Liver (tissue), 9 donors: ENCODE data around the gene VEGFB. TPM values are rescaled to one million over a fixed set of nuclear protein-coding genes. Genes with fewer than 3 reads are reported as not detected.
A peak's percentile ranks its signal among the peaks of the same experiment; 100 is the strongest.

Source experiments
- DNase-seq: peaks from one replicate; pipeline ENCODE4 v3.0.0-alpha.2; 2017; ENCODE audit warnings: low spot score
- H3K27ac ChIP-seq, 2 donors: one replicate each; pipeline ENCODE4 v1.7.0; 2013; ENCODE audit warnings: inconsistent platforms in 2 of 2, low read length in 2 of 2, control low read depth in 1 of 2, low read depth in 1 of 2, mild to moderate bottlenecking in 1 of 2
- H3K27me3 ChIP-seq, 4 donors: one replicate each; pipeline versions ENCODE4 v1.6.1 to v1.7.0; 2013; ENCODE audit warnings: low read length in 3 of 4, inconsistent platforms in 1 of 4, mild to moderate bottlenecking in 1 of 4, moderate library complexity in 1 of 4; ENCODE audit not compliant: control insufficient read depth in 4 of 4, insufficient read depth in 4 of 4
- H3K36me3 ChIP-seq, 4 donors: one replicate each; pipeline versions ENCODE4 v1.6.1 to v1.7.0; 2013; ENCODE audit warnings: low read length in 3 of 4, mild to moderate bottlenecking in 3 of 4, low read depth in 1 of 4, moderate library complexity in 1 of 4; ENCODE audit not compliant: control insufficient read depth in 4 of 4, insufficient read depth in 3 of 4
- H3K4me1 ChIP-seq, 4 donors: one replicate each; pipeline versions ENCODE4 v1.6.1 to v1.7.0; 2013; ENCODE audit warnings: low read length in 3 of 4, mild to moderate bottlenecking in 3 of 4, moderate library complexity in 1 of 4; ENCODE audit not compliant: control insufficient read depth in 4 of 4, insufficient read depth in 4 of 4
- H3K4me3 ChIP-seq, 3 donors: one replicate each; pipeline versions ENCODE4 v1.6.1 to v1.7.0; 2013; ENCODE audit warnings: low read length in 3 of 3, control low read depth in 1 of 3, low read depth in 1 of 3, mild to moderate bottlenecking in 1 of 3
- H3K9ac ChIP-seq, 2 donors: one replicate each; pipeline ENCODE4 v1.7.0; 2013; ENCODE audit warnings: low read length in 2 of 2, mild to moderate bottlenecking in 2 of 2, moderate library complexity in 2 of 2, control low read depth in 1 of 2, low read depth in 1 of 2
- H3K9me3 ChIP-seq, 4 donors: one replicate each; pipeline versions ENCODE4 v1.6.1 to v1.7.0; 2013; ENCODE audit warnings: low read length in 3 of 4; ENCODE audit not compliant: control insufficient read depth in 4 of 4
- ATF3 ChIP-seq: IDR thresholded peaks from 2 replicates; pipeline ENCODE4 v1.6.1; 2016; ENCODE audit warnings: antibody characterized with exemption
- EGR1 ChIP-seq, 2 donors: IDR thresholded peaks; 2 replicates each; pipeline ENCODE4 v1.6.1; 2016 to 2018; ENCODE audit warnings: antibody characterized with exemption in 2 of 2, low read depth in 2 of 2
- FOXA1 ChIP-seq: IDR thresholded peaks from 2 replicates; pipeline ENCODE4 v1.6.1; 2016; ENCODE audit warnings: antibody characterized with exemption
- FOXA2 ChIP-seq: IDR thresholded peaks from 2 replicates; pipeline ENCODE4 v1.6.1; 2016; ENCODE audit warnings: antibody characterized with exemption
- GABPA ChIP-seq, 2 donors: IDR thresholded peaks in 1 of 2; conservative IDR thresholded peaks in 1 of 2; 2 replicates each; pipeline ENCODE4 v1.6.1; 2016; ENCODE audit warnings: antibody characterized with exemption in 2 of 2, mild to moderate bottlenecking in 1 of 2, moderate library complexity in 1 of 2
- HNF4A ChIP-seq, 2 donors: conservative IDR thresholded peaks; 2 replicates each; pipeline ENCODE4 v1.6.1; 2016; ENCODE audit warnings: antibody characterized with exemption in 2 of 2, mild to moderate bottlenecking in 2 of 2
- HNF4G ChIP-seq: IDR thresholded peaks from 2 replicates; pipeline ENCODE4 v1.6.1; 2016; ENCODE audit warnings: antibody characterized with exemption
- JUND ChIP-seq, 2 donors: IDR thresholded peaks; 2 replicates each; pipeline ENCODE4 v1.6.1; 2016; ENCODE audit warnings: antibody characterized with exemption in 2 of 2
- MAX ChIP-seq: IDR thresholded peaks from 2 replicates; pipeline ENCODE4 v1.6.1; 2016; ENCODE audit warnings: antibody characterized with exemption
- NR2F2 ChIP-seq: IDR thresholded peaks from 2 replicates; pipeline ENCODE4 v1.6.1; 2016; ENCODE audit warnings: antibody characterized with exemption
- RAD21 ChIP-seq, 2 donors: IDR thresholded peaks; 2 replicates each; pipeline ENCODE4 v1.6.1; 2016; ENCODE audit warnings: antibody characterized with exemption in 2 of 2, mild to moderate bottlenecking in 2 of 2
- RXRA ChIP-seq, 2 donors: IDR thresholded peaks; 2 replicates each; pipeline ENCODE4 v1.6.1; 2017 to 2018; ENCODE audit warnings: antibody characterized with exemption in 2 of 2, mild to moderate bottlenecking in 1 of 2
- SP1 ChIP-seq: IDR thresholded peaks from 2 replicates; pipeline ENCODE4 v1.6.1; 2018; ENCODE audit warnings: antibody characterized with exemption, mild to moderate bottlenecking
- TAF1 ChIP-seq: conservative IDR thresholded peaks from 2 replicates; pipeline ENCODE4 v1.6.1; 2016; ENCODE audit warnings: antibody characterized with exemption, mild to moderate bottlenecking
- YY1 ChIP-seq: IDR thresholded peaks from 2 replicates; pipeline ENCODE4 v1.6.1; 2016; ENCODE audit warnings: antibody characterized with exemption, mild to moderate bottlenecking
- WGBS: extraction: QIAGEN DNeasy Blood & Tissue Kit; methylation state at CpG from one replicate; pipeline ENCODE4 v1.1.7; 2013; 5-methylcytosine and 5-hydroxymethylcytosine counted together
- polyA plus RNA-seq, 2 donors: library from polyadenylated mRNA; stranded (reverse) in 1 of 2; unstranded in 1 of 2; fragments of 200-250 nt in 1 of 2; fragments of >200 nt in 1 of 2; fragmentation: Nextera tagmentation in 1 of 2; extraction: Ambion mirVana in 1 of 2; gene quantifications; one replicate each; pipeline versions ENCODE4 v1.2.1 to v1.2.3, GENCODE V29; 2013 to 2015
- total RNA-seq, 2 donors: library from RNA; depleted of rRNA; stranded (reverse); fragments of >200 nt; gene quantifications; one replicate each; pipeline ENCODE4 v1.2.3, GENCODE V29; 2014
- TF ChIP-seq, protein P1 (sequence below): IDR thresholded peaks from 2 replicates; pipeline ENCODE4 v1.6.1; 2016; ENCODE audit warnings: antibody characterized with exemption, mild to moderate bottlenecking
- TF ChIP-seq, protein P2 (sequence below): IDR thresholded peaks from 2 replicates; pipeline ENCODE4 v1.6.1; 2016; ENCODE audit warnings: antibody characterized with exemption
- TF ChIP-seq, protein P3 (sequence below): fragments of 150-350 bp; IDR thresholded peaks from 2 replicates; pipeline ENCODE4 v1.5.1; 2017; ENCODE audit warnings: improper control_type of control experiment, low read depth, low read length; ENCODE audit not compliant: missing input control
- donor health status: healthy.
- donor health status: healthy.
- donor health status: healthy.
- donor health status: healthy.
- donor health status: healthy.

Gene VEGFB
- total and polyA plus RNA-seq, 4 donors, result 3.6 to 17.3 (median 10.7) TPM

DNA sequence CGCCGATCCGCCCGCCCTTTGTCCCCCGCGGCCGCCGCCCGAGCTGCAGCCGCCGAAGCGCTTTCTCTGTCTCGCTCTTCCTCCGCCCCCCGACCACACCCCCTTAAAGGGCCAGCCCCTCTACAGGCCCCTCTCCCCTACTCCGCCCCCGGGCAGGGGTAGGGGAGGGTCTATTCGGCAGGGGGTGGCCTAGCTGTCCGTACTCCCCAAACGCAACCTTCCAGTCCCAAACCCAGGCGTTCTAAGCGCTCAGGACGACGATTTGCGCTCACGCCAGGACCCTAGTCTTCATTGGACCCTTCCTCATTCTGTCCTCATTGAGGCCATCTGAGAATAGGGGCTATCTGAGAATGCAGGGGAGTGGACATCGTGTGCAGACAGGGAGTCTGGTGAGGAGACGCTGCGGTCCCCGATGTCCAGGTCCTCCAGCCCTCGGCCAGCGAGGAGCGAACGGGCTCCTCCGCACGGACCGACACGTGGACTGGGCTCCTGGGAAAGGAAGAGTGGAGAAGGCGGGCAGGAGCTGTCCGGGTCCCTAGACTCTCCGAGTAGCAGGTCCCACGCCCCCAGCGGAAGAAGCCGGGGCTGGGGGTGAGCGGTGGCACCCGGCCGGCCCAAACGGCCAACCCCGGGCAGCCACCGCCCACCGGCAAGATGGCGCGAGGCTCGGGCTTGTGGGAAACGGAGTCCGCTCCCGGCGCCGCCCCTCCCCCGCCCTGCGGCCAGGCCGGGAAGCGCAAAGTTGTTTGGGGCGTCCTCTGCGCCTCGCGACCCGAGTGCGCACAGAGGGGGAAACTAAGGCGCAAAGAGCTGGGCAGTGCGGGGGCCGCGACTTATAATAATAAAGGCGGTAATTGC, 12.7 kb downstream of the VEGFB start, which contains the start of gene PPP1R14B:
Gene PPP1R14B, minus strand, starts transcription at position 73 of the 858 bp plus-strand sequence. CDS start 270 bp downstream, outside the sequence.
- Histone ChIP-seq H3K4me3 (peak within 1 kb of the TSS; percentile 74 to 96 (median 92)), H3K4me1 (peaks cover 17 to 73% (median 55%) of the 10 kb centered on the region in 4 donors), H3K36me3 (peaks cover 0 to 6% (median 4%) of the 10 kb centered on the region in 4 donors), H3K27me3 (no peaks in the 10 kb centered on the region), H3K9ac (peak within 1 kb of the TSS; percentile 75 to 76), H3K9me3 (no peaks in the 10 kb centered on the region), H3K27ac (peak within 1 kb of the TSS; percentile 95 to 97)
- DNase-seq, result peak; percentile 88
- TF ChIP-seq HNF4G (no peak), JUND (IDR thresholded peaks at IDR 0.05) (no peak), RAD21 (IDR thresholded peaks at IDR 0.05) (peak in 1 of 2 donors; percentile 29), YY1 (peak; percentile 95), TAF1 (no peak), RXRA (IDR thresholded peaks at IDR 0.05) (no peak), MAX (no peak), HNF4A (conservative IDR thresholded peaks at IDR 0.05) (no peak), NR2F2 (no peak), EGR1 (IDR thresholded peaks at IDR 0.05; ENCODE audit: low read depth in 2 of 2) (no peak), GABPA (IDR thresholded peaks at IDR 0.05 in 1 of 2, conservative IDR thresholded peaks at IDR 0.05 in 1 of 2) (peak in 1 of 2 donors; percentile 49), SP1 (peak; percentile 34), ATF3 (no peak), FOXA2 (no peak), FOXA1 (no peak)
- TF ChIP-seq, protein P1, sequence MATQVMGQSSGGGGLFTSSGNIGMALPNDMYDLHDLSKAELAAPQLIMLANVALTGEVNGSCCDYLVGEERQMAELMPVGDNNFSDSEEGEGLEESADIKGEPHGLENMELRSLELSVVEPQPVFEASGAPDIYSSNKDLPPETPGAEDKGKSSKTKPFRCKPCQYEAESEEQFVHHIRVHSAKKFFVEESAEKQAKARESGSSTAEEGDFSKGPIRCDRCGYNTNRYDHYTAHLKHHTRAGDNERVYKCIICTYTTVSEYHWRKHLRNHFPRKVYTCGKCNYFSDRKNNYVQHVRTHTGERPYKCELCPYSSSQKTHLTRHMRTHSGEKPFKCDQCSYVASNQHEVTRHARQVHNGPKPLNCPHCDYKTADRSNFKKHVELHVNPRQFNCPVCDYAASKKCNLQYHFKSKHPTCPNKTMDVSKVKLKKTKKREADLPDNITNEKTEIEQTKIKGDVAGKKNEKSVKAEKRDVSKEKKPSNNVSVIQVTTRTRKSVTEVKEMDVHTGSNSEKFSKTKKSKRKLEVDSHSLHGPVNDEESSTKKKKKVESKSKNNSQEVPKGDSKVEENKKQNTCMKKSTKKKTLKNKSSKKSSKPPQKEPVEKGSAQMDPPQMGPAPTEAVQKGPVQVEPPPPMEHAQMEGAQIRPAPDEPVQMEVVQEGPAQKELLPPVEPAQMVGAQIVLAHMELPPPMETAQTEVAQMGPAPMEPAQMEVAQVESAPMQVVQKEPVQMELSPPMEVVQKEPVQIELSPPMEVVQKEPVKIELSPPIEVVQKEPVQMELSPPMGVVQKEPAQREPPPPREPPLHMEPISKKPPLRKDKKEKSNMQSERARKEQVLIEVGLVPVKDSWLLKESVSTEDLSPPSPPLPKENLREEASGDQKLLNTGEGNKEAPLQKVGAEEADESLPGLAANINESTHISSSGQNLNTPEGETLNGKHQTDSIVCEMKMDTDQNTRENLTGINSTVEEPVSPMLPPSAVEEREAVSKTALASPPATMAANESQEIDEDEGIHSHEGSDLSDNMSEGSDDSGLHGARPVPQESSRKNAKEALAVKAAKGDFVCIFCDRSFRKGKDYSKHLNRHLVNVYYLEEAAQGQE, result peak; percentile 37
- TF ChIP-seq, protein P2, sequence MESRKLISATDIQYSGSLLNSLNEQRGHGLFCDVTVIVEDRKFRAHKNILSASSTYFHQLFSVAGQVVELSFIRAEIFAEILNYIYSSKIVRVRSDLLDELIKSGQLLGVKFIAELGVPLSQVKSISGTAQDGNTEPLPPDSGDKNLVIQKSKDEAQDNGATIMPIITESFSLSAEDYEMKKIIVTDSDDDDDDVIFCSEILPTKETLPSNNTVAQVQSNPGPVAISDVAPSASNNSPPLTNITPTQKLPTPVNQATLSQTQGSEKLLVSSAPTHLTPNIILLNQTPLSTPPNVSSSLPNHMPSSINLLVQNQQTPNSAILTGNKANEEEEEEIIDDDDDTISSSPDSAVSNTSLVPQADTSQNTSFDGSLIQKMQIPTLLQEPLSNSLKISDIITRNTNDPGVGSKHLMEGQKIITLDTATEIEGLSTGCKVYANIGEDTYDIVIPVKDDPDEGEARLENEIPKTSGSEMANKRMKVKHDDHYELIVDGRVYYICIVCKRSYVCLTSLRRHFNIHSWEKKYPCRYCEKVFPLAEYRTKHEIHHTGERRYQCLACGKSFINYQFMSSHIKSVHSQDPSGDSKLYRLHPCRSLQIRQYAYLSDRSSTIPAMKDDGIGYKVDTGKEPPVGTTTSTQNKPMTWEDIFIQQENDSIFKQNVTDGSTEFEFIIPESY, result no peak
- TF ChIP-seq, protein P3, sequence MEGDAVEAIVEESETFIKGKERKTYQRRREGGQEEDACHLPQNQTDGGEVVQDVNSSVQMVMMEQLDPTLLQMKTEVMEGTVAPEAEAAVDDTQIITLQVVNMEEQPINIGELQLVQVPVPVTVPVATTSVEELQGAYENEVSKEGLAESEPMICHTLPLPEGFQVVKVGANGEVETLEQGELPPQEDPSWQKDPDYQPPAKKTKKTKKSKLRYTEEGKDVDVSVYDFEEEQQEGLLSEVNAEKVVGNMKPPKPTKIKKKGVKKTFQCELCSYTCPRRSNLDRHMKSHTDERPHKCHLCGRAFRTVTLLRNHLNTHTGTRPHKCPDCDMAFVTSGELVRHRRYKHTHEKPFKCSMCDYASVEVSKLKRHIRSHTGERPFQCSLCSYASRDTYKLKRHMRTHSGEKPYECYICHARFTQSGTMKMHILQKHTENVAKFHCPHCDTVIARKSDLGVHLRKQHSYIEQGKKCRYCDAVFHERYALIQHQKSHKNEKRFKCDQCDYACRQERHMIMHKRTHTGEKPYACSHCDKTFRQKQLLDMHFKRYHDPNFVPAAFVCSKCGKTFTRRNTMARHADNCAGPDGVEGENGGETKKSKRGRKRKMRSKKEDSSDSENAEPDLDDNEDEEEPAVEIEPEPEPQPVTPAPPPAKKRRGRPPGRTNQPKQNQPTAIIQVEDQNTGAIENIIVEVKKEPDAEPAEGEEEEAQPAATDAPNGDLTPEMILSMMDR, result peak; percentile 9
- under 1% methylated on average over 74 of the region's 74 CpGs for WGBS
